Fibroblast of peridontal ligament (primary cell): ENCODE measurements around the gene KCNS1.
A peak's percentile ranks its signal among the peaks of the same experiment; 100 is the strongest.

Experiments used
- DNase-seq: peaks from one replicate; pipeline ENCODE4 v3.0.0-alpha.2; 2010; ENCODE audit errors: extremely low read depth

KCNS1 gene

GRCh38 chr20:45051204-45052060 is 49.5 kb downstream of the KCNS1 start:
- no peak for DNase-seq

- no peak for DNase-seq
These were observed 50.9 kb downstream of the KCNS1 start for GRCh38 chr20:45049904-45050471.

- DNase-seq: no peak
These were observed 51.5 kb downstream of the KCNS1 start for GRCh38 chr20:45049438-45049837.

GRCh38 chr20:45047581-45048119 is 53.3 kb downstream of the KCNS1 start:
- DNase-seq: no peak

- peak; percentile 37 for DNase-seq
These were observed 56.3 kb downstream of the KCNS1 start for GRCh38 chr20:45044601-45045000.

- DNase-seq: peak; percentile 95
These were observed 56.8 kb downstream of the KCNS1 start for GRCh38 chr20:45044084-45044573.

- no peak for DNase-seq
These were observed 57.9 kb downstream of the KCNS1 start for GRCh38 chr20:45042978-45043377.
